GM23338 (cell line): Measurements from ENCODE around the gene TMEM270. TPM values are rescaled to one million over a fixed set of nuclear protein-coding genes. Genes with fewer than 3 reads are reported as not detected.

Source experiments
- ATAC-seq: fragments of 200-7000 bp; cut with Tn5 transposase; 3 replicates; pipeline ENCODE4 v1.9.1; 2020
- DNase-seq: peaks from one replicate; pipeline ENCODE4 v3.0.0-alpha.2; 2015; ENCODE audit warnings: low spot score
- H2AFZ ChIP-seq: fragments of 200-600 bp; sonication (generic); 2 replicates; pipeline ENCODE4 v1.8.0; 2016; ENCODE audit warnings: antibody characterized with exemption, mild to moderate bottlenecking, moderate library complexity
- H3F3A ChIP-seq: fragments of 200-600 bp; sonication (generic); replicated peaks from 2 replicates; pipeline ENCODE4 v1.8.0; 2017; ENCODE audit warnings: antibody characterized with exemption, mixed run types, low read depth
- H3K27ac ChIP-seq: fragments of 200-600 bp; sonication (generic); 2 replicates; pipeline ENCODE4 v1.6.1; 2016; ENCODE audit warnings: low read depth
- H3K27me3 ChIP-seq: fragments of 200-600 bp; sonication (generic); 2 replicates; pipeline ENCODE4 v1.8.0; 2016; ENCODE audit warnings: mild to moderate bottlenecking, mixed run types, moderate library complexity; ENCODE audit not compliant: insufficient read depth
- H3K36me3 ChIP-seq: fragments of 200-600 bp; sonication (generic); 2 replicates; pipeline ENCODE4 v1.8.0; 2016; ENCODE audit warnings: mild to moderate bottlenecking; ENCODE audit not compliant: insufficient read depth
- H3K4me1 ChIP-seq: fragments of 200-600 bp; sonication (generic); 2 replicates; pipeline ENCODE4 v1.8.0; 2016; ENCODE audit warnings: mild to moderate bottlenecking, moderate library complexity; ENCODE audit not compliant: insufficient read depth
- H3K4me2 ChIP-seq: fragments of 200-600 bp; sonication (generic); 2 replicates; pipeline ENCODE4 v1.7.1; 2017; ENCODE audit warnings: mixed run types
- H3K4me3 ChIP-seq: fragments of 200-600 bp; sonication (generic); 2 replicates; pipeline ENCODE4 v1.6.1; 2016; ENCODE audit warnings: mixed run types
- H3K79me2 ChIP-seq: fragments of 200-600 bp; sonication (generic); replicated peaks from 2 replicates; pipeline ENCODE4 v1.8.0; 2017; ENCODE audit warnings: mild to moderate bottlenecking; ENCODE audit not compliant: insufficient read depth
- H3K9me2 ChIP-seq: fragments of 200-600 bp; sonication (generic); 2 replicates; pipeline ENCODE4 v1.8.0; 2017; ENCODE audit not compliant: insufficient read depth
- H4K20me1 ChIP-seq: fragments of 200-600 bp; sonication (generic); replicated peaks from 2 replicates; pipeline ENCODE4 v1.8.0; 2017; ENCODE audit warnings: mild to moderate bottlenecking; ENCODE audit not compliant: insufficient read depth
- H3K27ac Mint-ChIP-seq: 2 replicates; pipeline ENCODE4 v1.8.0; 2020; ENCODE audit warnings: inconsistent platforms, mild to moderate bottlenecking, moderate library complexity, mixed read lengths
- H3K27me3 Mint-ChIP-seq: 3 replicates; pipeline ENCODE4 v1.8.0; 2022; ENCODE audit warnings: low read depth, mild to moderate bottlenecking, moderate library complexity, mixed read lengths, inconsistent platforms; ENCODE audit not compliant: insufficient read depth, poor library complexity
- H3K36me3 Mint-ChIP-seq: 3 replicates; pipeline ENCODE4 v1.8.0; 2021; ENCODE audit warnings: low read depth, mild to moderate bottlenecking, inconsistent platforms, moderate library complexity, mixed read lengths
- H3K4me1 Mint-ChIP-seq: 3 replicates; pipeline ENCODE4 v1.8.0; 2020; ENCODE audit warnings: mild to moderate bottlenecking, inconsistent platforms, mixed read lengths
- H3K4me3 Mint-ChIP-seq: 3 replicates; pipeline ENCODE4 v1.8.0; 2021; ENCODE audit warnings: moderate library complexity, mild to moderate bottlenecking, inconsistent platforms, mixed read lengths
- H3K9me3 Mint-ChIP-seq: 3 replicates; pipeline ENCODE4 v1.8.0; 2020; ENCODE audit warnings: moderate library complexity, mild to moderate bottlenecking, inconsistent platforms, mixed read lengths
- CREB1 ChIP-seq: fragments of 250-450 bp; sonication (Bioruptor Pico); IDR thresholded peaks from 2 replicates; pipeline ENCODE4 v1.5.0; 2020; ENCODE audit warnings: low read depth, mild to moderate bottlenecking, moderate library complexity
- CTCF ChIP-seq, 2 experiments: fragments of 200-600 bp in 1 of 2; sonication (generic) in 1 of 2; conservative IDR thresholded peaks; 2 replicates each; pipeline versions ENCODE4 v1.5.1 to v1.6.1; 2016 to 2017; ENCODE audit warnings: antibody characterized with exemption in 2 of 2, low read depth in 2 of 2, mild to moderate bottlenecking in 2 of 2, moderate library complexity in 1 of 2
- ETS1 ChIP-seq: IDR thresholded peaks from 2 replicates; pipeline ENCODE4 v1.6.1; 2016; ENCODE audit warnings: antibody characterized with exemption
- EZH2 ChIP-seq: fragments of 200-600 bp; sonication (generic); IDR thresholded peaks from one replicate; pipeline ENCODE4 v1.8.0; 2017; ENCODE audit warnings: antibody characterized with exemption, mild to moderate bottlenecking, low read depth; ENCODE audit not compliant: unreplicated experiment
- EZH2phosphoT487 ChIP-seq: fragments of 200-600 bp; sonication (generic); IDR thresholded peaks from one replicate; pipeline ENCODE4 v1.8.1; 2018; ENCODE audit warnings: antibody characterized with exemption; ENCODE audit not compliant: unreplicated experiment
- JUNB ChIP-seq: IDR thresholded peaks from one replicate; pipeline ENCODE4 v1.6.1; 2016; ENCODE audit warnings: antibody characterized with exemption; ENCODE audit not compliant: unreplicated experiment
- NANOG ChIP-seq: IDR thresholded peaks from 2 replicates; pipeline ENCODE4 v1.6.1; 2016; ENCODE audit warnings: antibody characterized with exemption, borderline replicate concordance
- POLR2AphosphoS5 ChIP-seq: IDR thresholded peaks from 2 replicates; pipeline ENCODE4 v1.6.1; 2016; ENCODE audit warnings: antibody characterized with exemption, low read depth
- REST ChIP-seq: IDR thresholded peaks from one replicate; pipeline ENCODE4 v1.6.1; 2018; ENCODE audit warnings: antibody characterized with exemption; ENCODE audit not compliant: unreplicated experiment
- STAT1 ChIP-seq: IDR thresholded peaks from one replicate; pipeline ENCODE4 v1.6.1; 2016; ENCODE audit warnings: antibody characterized with exemption; ENCODE audit not compliant: unreplicated experiment
- ZNF114 ChIP-seq: fragments of 250-450 bp; sonication (Bioruptor Pico); IDR thresholded peaks from 2 replicates; pipeline ENCODE4 v1.5.0; 2020; ENCODE audit warnings: mild to moderate bottlenecking, moderate library complexity
- ZNF331 ChIP-seq: fragments of 250-450 bp; sonication (Bioruptor Pico); IDR thresholded peaks from 2 replicates; pipeline ENCODE4 v1.5.0; 2020; ENCODE audit warnings: low read depth, mild to moderate bottlenecking, moderate library complexity
- ZNF462 ChIP-seq: fragments of 250-450 bp; sonication (Bioruptor Pico); IDR thresholded peaks from 2 replicates; pipeline ENCODE4 v1.5.0; 2020; ENCODE audit warnings: mild to moderate bottlenecking, moderate library complexity
- polyA plus RNA-seq: library from polyadenylated mRNA; unstranded; fragments of >200 nt; fragmentation: Nextera tagmentation; extraction: Ambion mirVana; gene quantifications from 2 replicates; pipeline ENCODE4 v1.2.1, GENCODE V29; 2016
- total RNA-seq: library from RNA; depleted of rRNA; stranded (reverse); fragments of >200 nt; shearing (Covaris generic); gene quantifications from 2 replicates; pipeline ENCODE4 v1.2.3, GENCODE V29; 2014

TMEM270 gene
- total and polyA plus RNA-seq, 2 experiments from 2014 or later = not detected

- DNase-seq = no peak
- H3K27ac Mint-ChIP-seq = no peak overlapping the region
- H2AFZ ChIP-seq = no peak overlapping the region
Measured at GRCh38 chr7:73905360-73905759, 44.4 kb downstream of the TMEM270 start.

More at GRCh38 chr7:73905360-73905759, 44.4 kb downstream of the TMEM270 start:
- Mint-ChIP-seq H3K4me3 (no peak overlapping the region), H3K9me3 (no peaks in the 10 kb centered on the region), H3K27me3 (peaks cover 13% of the 10 kb centered on the region), H3K36me3 (no peaks in the 10 kb centered on the region), H3K4me1 (peaks cover 20% of the 10 kb centered on the region; the same call in 2 of the 3 replicates)
- no peak overlapping the region for H3K4me3 ChIP-seq
- H3F3A ChIP-seq = no peaks in the 10 kb centered on the region
- no peaks in the 10 kb centered on the region for H3K36me3 ChIP-seq
- no peaks in the 10 kb centered on the region for H3K9me2 ChIP-seq
- H3K27ac ChIP-seq = no peak overlapping the region
- no peak for ATAC-seq
- H3K4me1 ChIP-seq = peaks cover 11% of the 10 kb centered on the region; the same call in 1 of the 2 replicates
- H3K4me2 ChIP-seq = no peak overlapping the region
- H4K20me1 ChIP-seq = no peaks in the 10 kb centered on the region
- no peaks in the 10 kb centered on the region for H3K79me2 ChIP-seq
- no peak for TF ChIP-seq CREB1
- TF ChIP-seq REST = no peak
- no peak for TF ChIP-seq EZH2
- no peak for TF ChIP-seq ZNF114 (CRISPR knock-in tag)
- no peak for TF ChIP-seq STAT1
- TF ChIP-seq EZH2phosphoT487 = no peak
- TF ChIP-seq JUNB = no peak
- TF ChIP-seq NANOG = no peak
- no peak for TF ChIP-seq ZNF462 (CRISPR knock-in tag)
- no peak for TF ChIP-seq ZNF331 (CRISPR knock-in tag)
- no peak for TF ChIP-seq CTCF (conservative IDR thresholded peaks at IDR 0.05; ENCODE audit: low read depth in 2 of 2)
- no peak for TF ChIP-seq POLR2AphosphoS5
- TF ChIP-seq ETS1 = no peak
- H3K27me3 ChIP-seq = no peaks in the 10 kb centered on the region
